Gastroesophageal sphincter (tissue), 3 donors: ENCODE data around the gene NNAT.

Experiments
- POLR2A ChIP-seq, 2 donors: fragments of 450-650 bp; IDR thresholded peaks; one replicate each; pipeline ENCODE4 v1.6.1; 2017; ENCODE audit warnings: antibody characterized with exemption in 2 of 2, mild to moderate bottlenecking in 2 of 2, moderate library complexity in 1 of 2
- TF ChIP-seq, protein P1 (sequence below), 4 experiments: fragments of 200-600 bp in 2 of 4; fragments of 450-650 bp in 2 of 4; sonication (generic) in 1 of 4; IDR thresholded peaks; one replicate each; pipeline ENCODE4 v1.5.1; 2017 to 2019; ENCODE audit warnings: antibody characterized with exemption in 4 of 4, mild to moderate bottlenecking in 2 of 4, moderate library complexity in 2 of 4

DNA sequence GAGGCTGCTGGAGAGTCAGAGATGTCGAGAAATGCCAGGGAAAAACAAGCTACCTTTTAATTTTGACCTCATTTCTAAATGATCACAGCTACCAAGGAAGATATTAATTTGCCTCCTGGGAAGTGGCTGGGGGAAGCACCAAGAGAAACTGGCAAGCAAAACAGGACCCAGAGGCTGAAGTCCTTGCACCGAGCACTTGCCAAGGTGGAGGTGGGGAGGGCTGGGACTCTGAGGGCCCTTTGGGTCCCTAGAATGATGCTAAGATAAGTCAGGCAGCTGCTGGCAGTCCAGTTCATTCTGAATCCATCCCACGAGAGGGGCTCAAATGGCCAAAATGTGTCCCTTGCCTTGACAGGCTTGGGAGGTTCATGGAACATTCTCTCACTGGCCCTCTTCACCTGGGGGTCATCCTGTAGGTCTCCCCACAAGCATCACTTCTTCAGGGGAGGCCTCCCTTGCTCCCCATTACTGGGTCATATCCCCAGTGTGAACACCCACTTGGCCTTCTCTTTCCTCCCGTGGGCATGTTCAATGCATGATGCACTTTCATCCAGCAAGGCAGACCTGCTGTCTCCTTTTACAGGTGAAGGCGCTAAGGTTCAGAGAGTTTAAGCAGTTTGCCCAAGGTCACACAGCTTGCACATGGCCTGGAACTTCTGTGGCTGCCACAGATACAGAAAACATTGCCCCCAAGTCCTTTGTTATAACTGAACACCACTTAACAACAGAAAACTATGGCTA lies 45.7 kb downstream of the NNAT start:
- TF ChIP-seq, protein P1, sequence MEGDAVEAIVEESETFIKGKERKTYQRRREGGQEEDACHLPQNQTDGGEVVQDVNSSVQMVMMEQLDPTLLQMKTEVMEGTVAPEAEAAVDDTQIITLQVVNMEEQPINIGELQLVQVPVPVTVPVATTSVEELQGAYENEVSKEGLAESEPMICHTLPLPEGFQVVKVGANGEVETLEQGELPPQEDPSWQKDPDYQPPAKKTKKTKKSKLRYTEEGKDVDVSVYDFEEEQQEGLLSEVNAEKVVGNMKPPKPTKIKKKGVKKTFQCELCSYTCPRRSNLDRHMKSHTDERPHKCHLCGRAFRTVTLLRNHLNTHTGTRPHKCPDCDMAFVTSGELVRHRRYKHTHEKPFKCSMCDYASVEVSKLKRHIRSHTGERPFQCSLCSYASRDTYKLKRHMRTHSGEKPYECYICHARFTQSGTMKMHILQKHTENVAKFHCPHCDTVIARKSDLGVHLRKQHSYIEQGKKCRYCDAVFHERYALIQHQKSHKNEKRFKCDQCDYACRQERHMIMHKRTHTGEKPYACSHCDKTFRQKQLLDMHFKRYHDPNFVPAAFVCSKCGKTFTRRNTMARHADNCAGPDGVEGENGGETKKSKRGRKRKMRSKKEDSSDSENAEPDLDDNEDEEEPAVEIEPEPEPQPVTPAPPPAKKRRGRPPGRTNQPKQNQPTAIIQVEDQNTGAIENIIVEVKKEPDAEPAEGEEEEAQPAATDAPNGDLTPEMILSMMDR (IDR thresholded peaks at IDR 0.05) = no peak
- TF ChIP-seq POLR2A (IDR thresholded peaks at IDR 0.05) = no peak
